Endothelial cell of umbilical vein (primary cell): Measurements from ENCODE around the gene SPACA9. TPM values are rescaled to one million over a fixed set of nuclear protein-coding genes. Genes with fewer than 3 reads are reported as not detected.

Source experiments
- BruUV-seq: library from RNA; stranded (reverse); fragments of 400-500 nt; replicated peaks from 2 replicates; lab custom pipeline; 2021; lab: Mats Ljungman, UMichigan
- CTCF ChIA-PET: fragments of 300-600, 350-600 bp; sonication (Branson Sonifier 250); formaldehyde crosslinking; loops from one replicate; lab custom pipeline; 2021; ENCODE audit warnings: antibody characterized with exemption, inconsistent platforms; lab: Charles Lee
- POLR2A ChIA-PET: fragments of 300-600, 350-600 bp; sonication (Branson Sonifier 250); formaldehyde crosslinking; loops from one replicate; lab custom pipeline; 2021; ENCODE audit warnings: antibody characterized with exemption, inconsistent platforms; lab: Charles Lee
- DNase-seq: peaks from one replicate; pipeline ENCODE4 v3.0.0-alpha.2; 2011; ENCODE audit warnings: low read depth, low spot score
- FAIRE-seq: peaks from 2 replicates; lab custom pipeline; 2011; peaks lifted over from hg19 to GRCh38; lab: Jason Lieb, UNC
- H2AFZ ChIP-seq: 2 replicates; pipeline ENCODE4 v1.6.0; 2012; ENCODE audit warnings: low read depth, low read length, control low read depth, inconsistent platforms
- H3K27ac ChIP-seq: 2 replicates; pipeline ENCODE4 v1.5.1; 2011; ENCODE audit warnings: low read depth, mild to moderate bottlenecking, control low read depth, low read length, moderate library complexity; ENCODE audit not compliant: insufficient read depth
- H3K27me3 ChIP-seq, 2 experiments: 2 replicates each; pipeline versions ENCODE4 v1.6.0 to v1.6.1; 2011; ENCODE audit warnings: low read length in 2 of 2, mixed read lengths in 1 of 2; ENCODE audit not compliant: control insufficient read depth in 2 of 2, insufficient read depth in 2 of 2
- H3K36me3 ChIP-seq, 2 experiments: 2 replicates in 1 of 2; 3 replicates in 1 of 2; pipeline ENCODE4 v1.5.1; 2011; ENCODE audit warnings: low read length in 2 of 2, mild to moderate bottlenecking in 1 of 2, moderate library complexity in 1 of 2; ENCODE audit not compliant: control insufficient read depth in 2 of 2, insufficient read depth in 2 of 2; ENCODE audit errors: extremely low read depth in 1 of 2
- H3K4me1 ChIP-seq: 3 replicates; pipeline ENCODE4 v1.5.1; 2011; ENCODE audit warnings: mild to moderate bottlenecking, low read length; ENCODE audit not compliant: control insufficient read depth, insufficient read depth; ENCODE audit errors: extremely low read depth
- H3K4me2 ChIP-seq: 2 replicates; pipeline ENCODE4 v1.6.1; 2011; ENCODE audit warnings: low read length, control low read depth, mixed read lengths; ENCODE audit not compliant: insufficient read depth
- H3K4me3 ChIP-seq, 3 experiments: fragments of 200-600 bp in 1 of 3; sonication (generic), shearing (Covaris generic) in 1 of 3; replicated peaks in 1 of 3; 2 replicates each; pipeline ENCODE4 v1.5.1; 2011 to 2016; ENCODE audit warnings: control low read depth in 3 of 3, low read length in 3 of 3, mild to moderate bottlenecking in 2 of 3, inconsistent platforms in 1 of 3, low read depth in 1 of 3, moderate library complexity in 1 of 3; ENCODE audit not compliant: insufficient read depth in 1 of 3
- H3K79me2 ChIP-seq: 2 replicates; pipeline ENCODE4 v1.6.0; 2012; ENCODE audit warnings: low read length, inconsistent platforms; ENCODE audit not compliant: control insufficient read depth, insufficient read depth
- H3K9ac ChIP-seq: replicated peaks from 2 replicates; pipeline ENCODE3; 2011; ENCODE audit warnings: low read length, control low read depth; ENCODE audit not compliant: insufficient read depth; ENCODE audit errors: extremely low read depth
- H3K9me1 ChIP-seq: replicated peaks from 3 replicates; pipeline ENCODE4 v1.6.0; 2011; ENCODE audit warnings: mild to moderate bottlenecking, low read length; ENCODE audit not compliant: control insufficient read depth, insufficient read depth; ENCODE audit errors: extremely low read depth
- H3K9me3 ChIP-seq: replicated peaks from 2 replicates; pipeline ENCODE4 v1.5.1; 2012; ENCODE audit warnings: low read length, inconsistent platforms; ENCODE audit not compliant: control insufficient read depth, insufficient read depth
- H4K20me1 ChIP-seq: replicated peaks from 2 replicates; pipeline ENCODE3; 2011; ENCODE audit warnings: mild to moderate bottlenecking, low read length; ENCODE audit not compliant: control insufficient read depth, insufficient read depth; ENCODE audit errors: extremely low read depth
- EZH2 ChIP-seq: IDR thresholded peaks from 2 replicates; pipeline ENCODE4 v1.6.1; 2012; ENCODE audit warnings: borderline replicate concordance, low read depth, mild to moderate bottlenecking, moderate library complexity, low read length, inconsistent platforms; ENCODE audit not compliant: severe bottlenecking
- FOS ChIP-seq: IDR thresholded peaks from 2 replicates; pipeline ENCODE4 v1.6.1; 2011; ENCODE audit warnings: mild to moderate bottlenecking, low read length, moderate library complexity, borderline replicate concordance; ENCODE audit not compliant: insufficient read depth
- GATA2 ChIP-seq: IDR thresholded peaks from 2 replicates; pipeline ENCODE4 v1.7.0; 2011; ENCODE audit warnings: low read depth, mild to moderate bottlenecking, moderate library complexity, mixed read lengths, low read length; ENCODE audit not compliant: insufficient read length, insufficient read depth
- JUN ChIP-seq: IDR thresholded peaks from 2 replicates; pipeline ENCODE4 v1.6.1; 2011; ENCODE audit warnings: borderline replicate concordance, low read depth; ENCODE audit not compliant: insufficient read length, insufficient read depth
- MYC ChIP-seq: IDR thresholded peaks from one replicate; pipeline ENCODE4 v1.6.1; 2011; ENCODE audit warnings: mild to moderate bottlenecking, low read depth, low read length
- POLR2A ChIP-seq: IDR thresholded peaks from 2 replicates; pipeline ENCODE4 v1.6.1; 2012; ENCODE audit warnings: low read depth, mild to moderate bottlenecking, control low read depth, low read length
- POLR2AphosphoS5 ChIP-seq: IDR thresholded peaks from 2 replicates; pipeline ENCODE4 v1.6.1; 2012; ENCODE audit warnings: low read depth, mild to moderate bottlenecking, control low read depth, low read length, moderate library complexity; ENCODE audit not compliant: insufficient read depth
- dilution Hi-C: fragments of 300-500 bp; cut with MboI; formaldehyde crosslinking; loops from one replicate; pipeline ENCODE4 v1.15.0; 2019; ENCODE audit warnings: low sequenced_read_pairs; ENCODE audit not compliant: extremely low pct_ligation_motif_present
- intact Hi-C: fragments of 100-400 bp; cut with micrococcal nuclease; formaldehyde crosslinking; loops from one replicate; pipeline ENCODE4 v1.10.0; 2022
- polyA plus RNA-seq, 4 experiments: library from polyadenylated mRNA; depleted of rRNA in 3 of 4; stranded (reverse) in 3 of 4; unstranded in 1 of 4; fragments of >200 nt; gene quantifications; 2 replicates each; pipeline versions ENCODE4 v1.2.1 to v1.2.3, GENCODE V29; 2011 to 2012; ENCODE audit warnings: missing spikeins in 1 of 4
- total RNA-seq: library from RNA; stranded (reverse); gene quantifications from 2 replicates; pipeline ENCODE4 v1.2.3, GENCODE V29; 2021
- TF ChIP-seq, protein P1 (sequence below): IDR thresholded peaks from 2 replicates; pipeline ENCODE4 v1.6.1; 2011; ENCODE audit not compliant: insufficient read depth, insufficient read length
- TF ChIP-seq, protein P2 (sequence below), 2 donors: IDR thresholded peaks; 1 replicate in 1 of 2; 2 replicates in 1 of 2; pipeline ENCODE4 v1.5.1; 2011; ENCODE audit warnings: low read length in 2 of 2, mild to moderate bottlenecking in 2 of 2, moderate library complexity in 2 of 2, control low read depth in 1 of 2, inconsistent platforms in 1 of 2, low read depth in 1 of 2; ENCODE audit not compliant: insufficient read depth in 1 of 2; ENCODE audit errors: extremely low read depth in 1 of 2

The SPACA9 gene
- total and polyA plus RNA-seq, 2 donors (not counting 3 experiments of a cell fraction or from before 2014, with no cell fraction given), result 2.6 to 3.6 TPM

DNA sequence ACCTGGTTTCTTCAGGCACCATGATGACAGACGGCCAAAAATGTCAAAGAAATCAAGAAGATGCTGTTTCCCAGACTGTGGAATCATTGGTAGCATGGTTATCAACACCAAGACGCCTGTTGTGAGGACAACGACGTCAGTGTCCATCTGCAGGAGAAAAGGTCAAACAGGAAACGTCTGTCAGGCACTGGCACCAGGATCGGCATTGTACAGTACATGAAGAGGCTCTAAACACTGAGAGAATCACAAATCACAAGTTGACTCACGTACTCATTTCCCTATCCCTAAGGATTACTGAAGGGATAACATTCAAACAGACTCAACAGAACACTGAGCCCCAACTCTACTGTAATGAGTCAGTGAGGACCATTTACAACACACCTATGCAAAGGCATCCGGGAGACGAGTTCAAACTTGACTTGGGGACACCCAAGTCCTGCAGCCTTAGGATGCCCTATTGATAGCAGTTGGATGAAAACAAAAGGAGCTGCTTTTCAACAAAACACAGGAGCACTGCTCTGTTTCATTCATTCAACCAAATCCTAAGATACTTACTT is 44.7 kb downstream of the SPACA9 start:
- Histone ChIP-seq H3K27me3 (no peaks in the 10 kb centered on the region), H2AFZ (no peak overlapping the region), H3K4me2 (no peak overlapping the region), H3K27ac (no peak overlapping the region), H3K36me3 (peaks cover 5 to 25% of the 10 kb centered on the region in 2 experiments), H3K79me2 (no peaks in the 10 kb centered on the region), H3K9me3 (no peaks in the 10 kb centered on the region), H3K9ac (no peak overlapping the region), H3K4me3 (no peak overlapping the region), H3K4me1 (no peaks in the 10 kb centered on the region), H4K20me1 (no peaks in the 10 kb centered on the region), H3K9me1 (no peaks in the 10 kb centered on the region)
- intact Hi-C loops (no loop called here), dilution Hi-C loops (no loop called here)
- BruUV-seq, result no TSS peak
- DNase-seq (no peak), FAIRE-seq (no peak)
- ChIA-PET POLR2A (no interaction called here), CTCF (interaction anchor here (1.1 to 1.3 kb wide), 2 partner anchors 13 to 22 kb away, joined by 3 to 4 read pairs; no protein-coding TSS in a partner anchor)
- TF ChIP-seq POLR2AphosphoS5, result no peak
- no peak for TF ChIP-seq JUN
- no peak for TF ChIP-seq EZH2
- TF ChIP-seq POLR2A, result no peak
- TF ChIP-seq GATA2, result no peak
- TF ChIP-seq FOS, result no peak
- TF ChIP-seq, protein P1, sequence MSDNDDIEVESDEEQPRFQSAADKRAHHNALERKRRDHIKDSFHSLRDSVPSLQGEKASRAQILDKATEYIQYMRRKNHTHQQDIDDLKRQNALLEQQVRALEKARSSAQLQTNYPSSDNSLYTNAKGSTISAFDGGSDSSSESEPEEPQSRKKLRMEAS, result no peak
- TF ChIP-seq, protein P2, sequence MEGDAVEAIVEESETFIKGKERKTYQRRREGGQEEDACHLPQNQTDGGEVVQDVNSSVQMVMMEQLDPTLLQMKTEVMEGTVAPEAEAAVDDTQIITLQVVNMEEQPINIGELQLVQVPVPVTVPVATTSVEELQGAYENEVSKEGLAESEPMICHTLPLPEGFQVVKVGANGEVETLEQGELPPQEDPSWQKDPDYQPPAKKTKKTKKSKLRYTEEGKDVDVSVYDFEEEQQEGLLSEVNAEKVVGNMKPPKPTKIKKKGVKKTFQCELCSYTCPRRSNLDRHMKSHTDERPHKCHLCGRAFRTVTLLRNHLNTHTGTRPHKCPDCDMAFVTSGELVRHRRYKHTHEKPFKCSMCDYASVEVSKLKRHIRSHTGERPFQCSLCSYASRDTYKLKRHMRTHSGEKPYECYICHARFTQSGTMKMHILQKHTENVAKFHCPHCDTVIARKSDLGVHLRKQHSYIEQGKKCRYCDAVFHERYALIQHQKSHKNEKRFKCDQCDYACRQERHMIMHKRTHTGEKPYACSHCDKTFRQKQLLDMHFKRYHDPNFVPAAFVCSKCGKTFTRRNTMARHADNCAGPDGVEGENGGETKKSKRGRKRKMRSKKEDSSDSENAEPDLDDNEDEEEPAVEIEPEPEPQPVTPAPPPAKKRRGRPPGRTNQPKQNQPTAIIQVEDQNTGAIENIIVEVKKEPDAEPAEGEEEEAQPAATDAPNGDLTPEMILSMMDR (IDR thresholded peaks at IDR 0.05; ENCODE audit: extremely low read depth in 1 of 2, insufficient read depth in 1 of 2, low read depth in 1 of 2, low read length in 2 of 2), result no peak
- no peak for TF ChIP-seq MYC
